Activated B cell treated with CpG ODN at 0.5 μM for 24 hours (primary cell): ENCODE results near the gene GUCD1. TPM values are rescaled to one million over a fixed set of nuclear protein-coding genes. Genes with fewer than 3 reads are reported as not detected.

Experiments
- ATAC-seq: fragments of 200-7000 bp; cut with Tn5 transposase; one replicate; pipeline ENCODE4 v1.10.0; 2021; ENCODE audit warnings: low read depth, mild to moderate bottlenecking, moderate library complexity
- CTCF ChIA-PET: fragments of 350-600 bp; sonication (Branson Sonifier 250); formaldehyde crosslinking; loops from one replicate; lab custom pipeline; 2021; ENCODE audit warnings: antibody characterized with exemption; lab: Charles Lee
- POLR2A ChIA-PET: fragments of 350-600 bp; sonication (Branson Sonifier 250); formaldehyde crosslinking; loops from one replicate; lab custom pipeline; 2021; ENCODE audit warnings: antibody characterized with exemption; lab: Charles Lee
- DNase-seq: peaks from one replicate; pipeline ENCODE4 v3.0.0; 2022
- H3K27ac Mint-ChIP-seq: one replicate; pipeline ENCODE4 v1.8.0; 2020; ENCODE audit warnings: mixed read lengths
- H3K27me3 Mint-ChIP-seq: one replicate; pipeline ENCODE4 v1.8.0; 2021; ENCODE audit warnings: mixed read lengths
- H3K36me3 Mint-ChIP-seq: one replicate; pipeline ENCODE4 v1.8.0; 2021; ENCODE audit warnings: low read depth, mixed read lengths
- H3K4me1 Mint-ChIP-seq: one replicate; pipeline ENCODE4 v1.8.0; 2021; ENCODE audit warnings: mixed read lengths
- H3K4me3 Mint-ChIP-seq: one replicate; pipeline ENCODE4 v1.8.0; 2020; ENCODE audit warnings: mild to moderate bottlenecking, mixed read lengths
- H3K9me3 Mint-ChIP-seq: one replicate; pipeline ENCODE4 v1.8.0; 2020; ENCODE audit warnings: mixed read lengths
- intact Hi-C: fragments of 100-400 bp; cut with micrococcal nuclease; formaldehyde crosslinking; loops from one replicate; pipeline ENCODE4 v1.15.1; 2024
- total RNA-seq: library from RNA; stranded (reverse); gene quantifications from 2 replicates; pipeline ENCODE4 v1.2.3, GENCODE V29; 2022
- TF ChIP-seq, protein P1 (sequence below): fragments of 200-600 bp; IDR thresholded peaks from one replicate; pipeline ENCODE4 v1.8.0; 2022; ENCODE audit warnings: antibody characterized with exemption, mild to moderate bottlenecking

Gene GUCD1
- total RNA-seq, 1 donor from 2014 or later, result 141 TPM

DNA sequence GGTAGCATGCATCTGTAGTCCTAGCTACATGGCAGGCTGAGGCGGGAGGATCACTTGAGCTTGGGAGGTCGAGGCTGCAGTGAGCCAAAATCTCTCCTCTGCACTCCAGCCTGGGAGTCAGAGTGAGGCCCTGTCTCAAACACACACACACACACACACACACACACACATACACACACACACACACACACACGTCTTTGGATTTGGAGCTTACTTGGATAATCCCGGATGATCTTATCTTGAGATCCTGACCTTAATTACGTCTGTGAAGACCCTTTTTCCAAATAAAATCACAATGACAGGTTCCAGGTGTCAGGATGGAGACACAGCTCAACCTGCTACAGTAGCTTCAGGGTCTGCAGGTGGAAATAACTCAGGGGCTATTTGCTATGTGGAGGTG is 58.7 kb downstream of the GUCD1 start:
- POLR2A ChIA-PET, result interaction anchor here (0.7 to 0.8 kb wide), 2 partner anchors 34 to 59 kb away, joined by 4 read pairs; partner anchors contain the start of gene GUCD1
- no peak for DNase-seq
- TF ChIP-seq, protein P1, sequence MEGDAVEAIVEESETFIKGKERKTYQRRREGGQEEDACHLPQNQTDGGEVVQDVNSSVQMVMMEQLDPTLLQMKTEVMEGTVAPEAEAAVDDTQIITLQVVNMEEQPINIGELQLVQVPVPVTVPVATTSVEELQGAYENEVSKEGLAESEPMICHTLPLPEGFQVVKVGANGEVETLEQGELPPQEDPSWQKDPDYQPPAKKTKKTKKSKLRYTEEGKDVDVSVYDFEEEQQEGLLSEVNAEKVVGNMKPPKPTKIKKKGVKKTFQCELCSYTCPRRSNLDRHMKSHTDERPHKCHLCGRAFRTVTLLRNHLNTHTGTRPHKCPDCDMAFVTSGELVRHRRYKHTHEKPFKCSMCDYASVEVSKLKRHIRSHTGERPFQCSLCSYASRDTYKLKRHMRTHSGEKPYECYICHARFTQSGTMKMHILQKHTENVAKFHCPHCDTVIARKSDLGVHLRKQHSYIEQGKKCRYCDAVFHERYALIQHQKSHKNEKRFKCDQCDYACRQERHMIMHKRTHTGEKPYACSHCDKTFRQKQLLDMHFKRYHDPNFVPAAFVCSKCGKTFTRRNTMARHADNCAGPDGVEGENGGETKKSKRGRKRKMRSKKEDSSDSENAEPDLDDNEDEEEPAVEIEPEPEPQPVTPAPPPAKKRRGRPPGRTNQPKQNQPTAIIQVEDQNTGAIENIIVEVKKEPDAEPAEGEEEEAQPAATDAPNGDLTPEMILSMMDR, result no peak
- Mint-ChIP-seq H3K27me3 (peaks cover 17% of the 10 kb centered on the region), H3K27ac (no peak overlapping the region), H3K9me3 (no peaks in the 10 kb centered on the region), H3K4me1 (no peaks in the 10 kb centered on the region), H3K4me3 (no peak overlapping the region), H3K36me3 (no peaks in the 10 kb centered on the region)
- CTCF ChIA-PET, result interaction anchor here (0.6 to 1.1 kb wide), 2 partner anchors 26 to 30 kb away, joined by 3 read pairs; no protein-coding TSS in a partner anchor
- intact Hi-C loops, result no loop called here
- ATAC-seq, result no peak

DNA sequence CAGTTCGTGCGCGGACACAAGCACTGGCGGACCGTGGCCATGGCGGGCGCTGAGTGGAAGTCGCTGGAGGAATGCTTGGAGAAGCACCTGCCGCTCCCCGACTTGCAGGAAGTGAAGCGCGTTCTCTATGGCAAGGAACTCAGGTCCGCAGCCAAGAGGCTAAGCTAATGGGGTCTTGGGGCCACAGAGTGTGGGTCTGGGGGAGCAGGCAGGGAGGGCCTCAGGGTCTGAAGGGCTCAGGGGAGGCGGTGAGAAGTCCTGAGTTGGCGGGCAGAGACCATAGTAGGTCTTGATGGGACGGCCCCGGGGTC is 59.6 kb downstream of the GUCD1 start:
- ATAC-seq, result no peak
- Mint-ChIP-seq H3K9me3 (no peaks in the 10 kb centered on the region), H3K4me1 (no peaks in the 10 kb centered on the region), H3K27ac (no peak overlapping the region), H3K36me3 (no peaks in the 10 kb centered on the region), H3K27me3 (peaks cover 17% of the 10 kb centered on the region), H3K4me3 (no peak overlapping the region)
- intact Hi-C loops, result no loop called here
- POLR2A ChIA-PET, result no interaction called here
- DNase-seq, result no peak
- TF ChIP-seq, protein P1, result no peak
- CTCF ChIA-PET, result no interaction called here

DNA sequence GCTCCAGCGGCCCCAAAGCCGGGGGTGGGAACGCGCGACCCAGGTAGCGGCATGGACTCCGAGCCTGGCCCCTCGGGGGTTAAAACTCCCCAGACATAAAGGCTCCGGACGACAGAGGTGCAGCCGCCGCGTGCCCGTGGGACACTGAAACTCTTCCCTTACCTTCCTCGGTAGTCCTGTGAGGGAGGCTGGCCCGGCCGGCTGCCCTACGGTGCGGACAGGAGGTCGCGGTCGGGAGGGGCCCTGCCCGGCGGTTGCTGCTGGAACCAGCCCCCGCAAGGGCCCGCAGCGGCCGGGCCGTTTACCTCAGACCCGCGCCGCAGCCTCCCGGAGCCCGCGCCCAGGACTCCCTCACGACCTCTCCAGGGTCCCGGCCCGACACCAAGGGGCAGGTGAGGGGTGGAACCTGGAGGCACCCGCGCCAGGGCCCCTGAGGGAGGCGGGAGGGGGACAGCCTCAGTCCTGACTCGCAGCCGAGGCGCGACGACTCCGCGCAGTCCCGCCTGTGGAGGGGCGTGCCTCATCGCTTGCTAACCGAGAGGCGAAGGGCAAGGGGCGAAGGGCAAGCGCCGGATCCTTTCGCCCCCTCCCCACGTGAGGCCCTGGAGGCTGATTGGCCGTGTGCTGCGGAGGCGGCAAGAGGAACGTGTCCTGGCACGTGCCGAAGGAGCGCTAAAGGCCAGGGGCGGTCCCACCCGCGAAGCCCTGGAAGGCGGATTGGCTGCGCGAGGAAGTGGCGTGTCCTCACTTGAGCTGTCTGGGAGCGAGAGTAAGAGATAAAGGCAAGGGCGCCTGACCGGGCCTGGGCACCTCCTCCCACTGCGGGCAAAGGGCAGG is 60.2 kb downstream of the GUCD1 start, which contains the start of gene UPB1:
Gene UPB1 (plus strand): TSS at position 805 of the 837 bp plus-strand sequence. CDS start 72 bp downstream, outside the sequence.
- intact Hi-C loops, result no loop called here

DNA sequence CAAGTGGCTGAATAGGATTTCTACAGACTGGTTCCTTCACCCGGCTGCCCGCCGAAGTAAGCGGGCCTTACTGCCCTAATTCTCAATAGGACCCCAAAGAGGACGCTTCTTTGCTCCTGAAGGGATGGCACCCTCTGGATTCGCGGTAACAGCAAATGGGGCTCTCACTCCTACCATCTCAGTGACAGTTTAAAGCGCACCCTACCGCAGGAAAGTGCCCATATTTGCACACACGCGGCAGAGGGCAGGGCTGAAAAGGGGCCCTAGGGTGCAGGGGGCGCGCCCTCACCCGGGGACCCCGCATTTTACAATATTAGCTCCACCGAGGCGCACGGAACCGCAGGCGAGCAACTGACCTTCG is 60.8 kb downstream of the GUCD1 start:
- Mint-ChIP-seq H3K36me3 (no peaks in the 10 kb centered on the region), H3K27ac (no peak overlapping the region), H3K4me3 (no peak overlapping the region), H3K9me3 (no peaks in the 10 kb centered on the region), H3K4me1 (no peaks in the 10 kb centered on the region), H3K27me3 (peaks cover 18% of the 10 kb centered on the region)
- DNase-seq (no peak), ATAC-seq (no peak)
- ChIA-PET POLR2A (interaction anchor here (1.0 kb wide), 1 partner anchor 28 kb away, joined by 10 read pairs; no protein-coding TSS in a partner anchor), CTCF (no interaction called here)
- TF ChIP-seq, protein P1, result no peak
- intact Hi-C loops, result no loop called here

More for the DNA sequence above, 60.2 kb downstream of the GUCD1 start, which contains the start of gene UPB1:
- TF ChIP-seq, protein P1, result no peak
- DNase-seq (no peak), ATAC-seq (no peak)
- H3K9me3 Mint-ChIP-seq, result no peaks in the 10 kb centered on the region
- H3K4me1 Mint-ChIP-seq, result no peaks in the 10 kb centered on the region
- ChIA-PET CTCF (no interaction called here), POLR2A (interaction anchor here (1.0 kb wide), 1 partner anchor 28 kb away, joined by 10 read pairs; no protein-coding TSS in a partner anchor)
- peaks cover 17% of the 10 kb centered on the region for H3K27me3 Mint-ChIP-seq
- H3K27ac Mint-ChIP-seq, result no peak within 1 kb of the TSS
- no peak within 1 kb of the TSS for H3K4me3 Mint-ChIP-seq
- H3K36me3 Mint-ChIP-seq, result no peaks in the 10 kb centered on the region

DNA sequence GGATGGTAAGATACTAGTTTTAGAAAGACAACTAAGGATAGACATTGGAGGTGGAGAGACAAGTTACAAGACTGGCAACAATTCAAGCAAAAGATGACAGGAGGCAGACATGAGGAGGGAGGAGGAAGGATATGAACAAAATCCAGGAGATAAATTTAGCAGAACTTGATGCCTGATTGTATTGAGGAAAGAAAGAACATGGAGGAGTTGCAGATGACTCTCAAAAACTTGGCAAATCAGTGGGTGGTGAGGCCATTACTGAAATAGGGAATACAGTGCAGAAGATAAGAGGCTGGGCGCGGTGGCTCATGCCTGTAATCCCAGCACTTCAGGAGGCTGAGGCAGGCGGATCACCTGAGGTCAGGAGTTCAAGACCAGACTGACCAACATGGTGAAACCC is 62.5 kb downstream of the GUCD1 start:
- POLR2A ChIA-PET, result no interaction called here
- no peak overlapping the region for H3K27ac Mint-ChIP-seq
- intact Hi-C loops, result no loop called here

More for the DNA sequence above, 62.5 kb downstream of the GUCD1 start:
- Mint-ChIP-seq H3K27me3 (peaks cover 19% of the 10 kb centered on the region), H3K9me3 (no peaks in the 10 kb centered on the region), H3K36me3 (no peaks in the 10 kb centered on the region), H3K4me3 (no peak overlapping the region), H3K4me1 (no peaks in the 10 kb centered on the region)
- no peak for DNase-seq
- TF ChIP-seq, protein P1, result no peak
- no peak for ATAC-seq
- CTCF ChIA-PET, result no interaction called here
